CMK (cell line): Measurements from ENCODE around the gene VDR.

Experiments
- DNase-seq: peaks from one replicate; pipeline ENCODE4 v3.0.0-alpha.2; 2010; ENCODE audit warnings: low read depth

Gene VDR

GRCh38 chr12:47904713-47905709 lies at the start of gene VDR:
TSS of gene VDR (minus strand) at chr12:47904994. CDS start at chr12:47879113, 25,881 bp downstream.
- DNase-seq = peak; percentile 61

- DNase-seq = no peak
These were observed 49.3 kb upstream of the VDR start for GRCh38 chr12:47954058-47954457.

- DNase-seq = no peak
These were observed 46.2 kb upstream of the VDR start for GRCh38 chr12:47950856-47951468.

GRCh38 chr12:47949441-47950341 lies 44.9 kb upstream of the VDR start:
- DNase-seq = peak; percentile 42

- no peak for DNase-seq
These were observed 42.5 kb upstream of the VDR start for GRCh38 chr12:47947341-47947740.

GRCh38 chr12:47946413-47947323 lies 41.9 kb upstream of the VDR start:
- no peak for DNase-seq

- no peak for DNase-seq
These were observed 40.5 kb upstream of the VDR start for GRCh38 chr12:47945341-47945728.

- no peak for DNase-seq
These were observed 40.0 kb upstream of the VDR start for GRCh38 chr12:47944685-47945340.

- no peak for DNase-seq
These were observed 39.0 kb upstream of the VDR start for GRCh38 chr12:47943623-47944340.

GRCh38 chr12:47942614-47943225 lies 37.9 kb upstream of the VDR start:
- no peak for DNase-seq

GRCh38 chr12:47941871-47942613 lies 37.2 kb upstream of the VDR start:
- DNase-seq = no peak

GRCh38 chr12:47941475-47941780 lies 36.6 kb upstream of the VDR start:
- no peak for DNase-seq

- no peak for DNase-seq
These were observed 36.1 kb upstream of the VDR start for GRCh38 chr12:47940773-47941474.

GRCh38 chr12:47939009-47939601 lies 34.3 kb upstream of the VDR start:
- no peak for DNase-seq

- DNase-seq = no peak
These were observed 33.8 kb upstream of the VDR start for GRCh38 chr12:47938594-47938993.

- no peak for DNase-seq
These were observed 33.3 kb upstream of the VDR start for GRCh38 chr12:47938093-47938492.

- DNase-seq = no peak
These were observed 30.4 kb upstream of the VDR start for GRCh38 chr12:47935184-47935583.

- DNase-seq = no peak
These were observed 26.4 kb upstream of the VDR start for GRCh38 chr12:47931187-47931586.
